ENCODE data around the gene SLC22A16.

GRCh38 chr6:110430741-110431140 is 45.7 kb downstream of the SLC22A16 start:
- TF ChIP-seq CTCF (IDR thresholded peaks at IDR 0.05) = no peak
- no peak for TF ChIP-seq POLR2A (IDR thresholded peaks at IDR 0.05)
